RWPE2 (cell line): ENCODE measurements around the gene ZNRF3.

Experiments
- ATAC-seq: fragments of 200-7000 bp; cut with Tn5 transposase; 3 replicates; pipeline ENCODE4 v1.9.1; 2021; ENCODE audit warnings: low read depth
- DNase-seq: peaks from one replicate; pipeline ENCODE4 v3.0.0-alpha.2; 2020; ENCODE audit warnings: low spot score
- H3K27ac ChIP-seq: fragments of 450-650 bp; 2 replicates; pipeline ENCODE4 v1.5.1; 2017; ENCODE audit warnings: mild to moderate bottlenecking; ENCODE audit not compliant: poor library complexity, severe bottlenecking
- H3K27me3 ChIP-seq: fragments of 250-450 bp; sonication (Bioruptor Pico); 2 replicates; pipeline ENCODE4 v1.5.1; 2021; ENCODE audit warnings: mild to moderate bottlenecking, moderate library complexity; ENCODE audit not compliant: insufficient read depth, poor library complexity, severe bottlenecking
- H3K36me3 ChIP-seq: fragments of 250-450 bp; sonication (Bioruptor Pico); 2 replicates; pipeline ENCODE4 v1.5.1; 2020; ENCODE audit warnings: low read depth, mild to moderate bottlenecking, moderate library complexity
- H3K4me1 ChIP-seq: fragments of 250-450 bp; sonication (Bioruptor Pico); 2 replicates; pipeline ENCODE4 v1.5.1; 2021; ENCODE audit warnings: mild to moderate bottlenecking, moderate library complexity; ENCODE audit not compliant: insufficient read depth, poor library complexity, severe bottlenecking
- H3K4me3 ChIP-seq: fragments of 250-450 bp; sonication (Bioruptor Pico); 2 replicates; pipeline ENCODE4 v1.5.1; 2021; ENCODE audit warnings: mild to moderate bottlenecking, moderate library complexity; ENCODE audit not compliant: severe bottlenecking
- H3K9me3 ChIP-seq: fragments of 250-450 bp; sonication (Bioruptor Pico); 2 replicates; pipeline ENCODE4 v1.5.1; 2021; ENCODE audit warnings: mild to moderate bottlenecking, moderate library complexity; ENCODE audit not compliant: severe bottlenecking
- TF ChIP-seq, protein P1 (sequence below): fragments of 450-650 bp; IDR thresholded peaks from one replicate; pipeline ENCODE4 v1.5.1; 2017; ENCODE audit warnings: mild to moderate bottlenecking, moderate library complexity; ENCODE audit not compliant: poor library complexity, severe bottlenecking

Gene ZNRF3

DNA sequence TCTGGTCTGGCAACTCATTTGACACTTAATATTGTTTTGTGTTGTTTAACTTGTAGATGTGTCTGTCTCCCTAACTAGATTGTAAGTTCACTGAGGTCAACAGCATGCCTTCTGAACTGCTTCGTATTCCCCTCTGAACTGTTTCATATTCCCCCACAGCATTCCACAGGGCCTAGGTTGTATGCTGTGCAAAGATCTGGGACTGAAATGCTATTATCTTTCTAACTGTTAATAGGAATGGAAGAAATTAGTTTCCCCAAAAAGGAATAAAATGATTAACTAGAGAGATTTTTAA, 38.2 kb downstream of the ZNRF3 start:
- Histone ChIP-seq H3K27ac (no peak overlapping the region), H3K4me3 (no peak overlapping the region), H3K9me3 (no peaks in the 10 kb centered on the region), H3K4me1 (no peaks in the 10 kb centered on the region), H3K27me3 (no peaks in the 10 kb centered on the region), H3K36me3 (no peaks in the 10 kb centered on the region)
- TF ChIP-seq, protein P1, sequence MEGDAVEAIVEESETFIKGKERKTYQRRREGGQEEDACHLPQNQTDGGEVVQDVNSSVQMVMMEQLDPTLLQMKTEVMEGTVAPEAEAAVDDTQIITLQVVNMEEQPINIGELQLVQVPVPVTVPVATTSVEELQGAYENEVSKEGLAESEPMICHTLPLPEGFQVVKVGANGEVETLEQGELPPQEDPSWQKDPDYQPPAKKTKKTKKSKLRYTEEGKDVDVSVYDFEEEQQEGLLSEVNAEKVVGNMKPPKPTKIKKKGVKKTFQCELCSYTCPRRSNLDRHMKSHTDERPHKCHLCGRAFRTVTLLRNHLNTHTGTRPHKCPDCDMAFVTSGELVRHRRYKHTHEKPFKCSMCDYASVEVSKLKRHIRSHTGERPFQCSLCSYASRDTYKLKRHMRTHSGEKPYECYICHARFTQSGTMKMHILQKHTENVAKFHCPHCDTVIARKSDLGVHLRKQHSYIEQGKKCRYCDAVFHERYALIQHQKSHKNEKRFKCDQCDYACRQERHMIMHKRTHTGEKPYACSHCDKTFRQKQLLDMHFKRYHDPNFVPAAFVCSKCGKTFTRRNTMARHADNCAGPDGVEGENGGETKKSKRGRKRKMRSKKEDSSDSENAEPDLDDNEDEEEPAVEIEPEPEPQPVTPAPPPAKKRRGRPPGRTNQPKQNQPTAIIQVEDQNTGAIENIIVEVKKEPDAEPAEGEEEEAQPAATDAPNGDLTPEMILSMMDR = no peak
- ATAC-seq (no peak), DNase-seq (no peak)

DNA sequence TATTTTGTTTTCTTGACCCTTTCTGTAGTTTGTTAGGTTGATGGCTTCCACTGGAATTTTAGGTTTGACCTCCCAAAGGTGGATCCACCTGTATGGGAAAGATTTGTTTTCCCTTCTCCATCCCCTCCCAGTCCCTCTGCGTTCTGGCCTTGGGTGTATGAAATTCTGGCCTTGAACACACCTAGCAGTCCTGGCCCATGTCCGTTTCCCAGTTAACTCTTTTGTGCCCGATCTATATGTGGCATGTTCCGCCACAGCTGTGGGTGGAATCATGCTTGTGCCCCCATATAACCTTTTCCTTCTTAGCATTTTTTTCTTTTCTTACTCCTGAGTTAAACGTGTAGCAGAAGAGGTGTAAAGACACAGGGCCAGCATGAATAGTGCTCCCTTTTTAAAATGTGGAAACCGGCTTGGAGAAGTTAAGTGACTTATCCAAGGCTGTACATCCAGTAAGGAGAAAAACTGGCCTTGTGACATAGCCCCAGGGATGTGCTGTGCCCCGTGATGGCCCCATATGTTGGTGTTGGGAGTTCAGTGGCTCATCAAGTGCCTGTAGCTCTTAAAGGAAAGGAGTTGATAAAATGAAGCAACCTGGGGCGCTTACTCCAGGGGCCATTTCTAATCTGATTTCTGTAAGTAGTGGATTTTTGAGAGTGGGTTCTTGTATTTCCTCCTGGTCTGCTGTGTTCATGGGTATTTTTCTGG, 39.3 kb downstream of the ZNRF3 start:
- TF ChIP-seq, protein P1 = no peak
- H3K27ac ChIP-seq = no peak overlapping the region
- no peak for DNase-seq

DNA sequence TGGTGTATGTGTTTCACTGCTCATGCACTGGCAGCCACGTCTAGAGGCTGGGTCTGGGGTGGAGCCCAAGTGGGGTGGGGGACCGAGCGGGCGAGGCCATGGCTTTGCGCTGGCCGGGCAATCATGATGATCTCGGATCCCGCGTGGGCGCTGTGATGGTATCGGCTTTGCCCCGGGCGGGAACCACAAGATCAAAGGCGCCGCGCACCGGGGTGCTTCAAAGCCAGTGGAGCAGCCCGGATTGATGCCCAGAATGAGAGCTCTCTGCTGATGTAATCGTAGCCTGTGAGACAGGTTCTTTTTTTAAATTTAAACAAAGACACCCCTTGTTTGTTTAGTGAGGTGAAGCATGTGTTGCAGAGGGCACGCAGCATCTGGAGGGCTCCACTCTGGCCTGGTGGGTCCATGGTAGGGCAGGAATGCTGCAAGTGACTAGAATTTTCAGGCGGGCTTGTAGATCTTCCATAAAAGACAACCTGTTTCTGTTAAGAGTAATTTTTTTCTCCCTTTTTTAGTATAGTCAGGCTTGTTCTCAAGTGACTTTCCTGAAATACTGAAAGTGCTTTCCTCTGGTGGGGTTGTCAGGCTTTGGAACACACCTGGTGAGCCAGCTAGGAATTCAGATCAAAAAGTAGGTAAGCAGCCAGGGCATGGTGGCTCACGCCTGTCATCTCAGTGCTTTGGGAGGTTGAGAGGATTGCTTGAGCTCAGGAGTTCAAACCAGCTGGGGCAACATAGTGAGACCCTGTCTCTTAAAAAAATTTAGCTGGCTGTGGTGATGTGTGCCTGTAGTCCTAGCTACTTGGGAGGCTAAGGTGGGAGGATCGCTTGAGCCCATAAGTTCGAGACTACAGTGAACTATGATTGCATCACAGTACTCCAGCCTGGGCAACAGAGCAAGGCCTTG, 40.7 kb downstream of the ZNRF3 start:
- no peaks in the 10 kb centered on the region for H3K27me3 ChIP-seq
- DNase-seq (no peak), ATAC-seq (no peak)
- H3K27ac ChIP-seq = no peak overlapping the region
- H3K4me1 ChIP-seq = no peaks in the 10 kb centered on the region
- TF ChIP-seq, protein P1 = no peak
- no peak overlapping the region for H3K4me3 ChIP-seq
- H3K9me3 ChIP-seq = no peaks in the 10 kb centered on the region
- H3K36me3 ChIP-seq = no peaks in the 10 kb centered on the region

More for the DNA sequence above, 39.3 kb downstream of the ZNRF3 start:
- Histone ChIP-seq H3K36me3 (no peaks in the 10 kb centered on the region), H3K4me3 (no peak overlapping the region), H3K27me3 (no peaks in the 10 kb centered on the region), H3K4me1 (no peaks in the 10 kb centered on the region), H3K9me3 (no peaks in the 10 kb centered on the region)
- ATAC-seq = no peak

DNA sequence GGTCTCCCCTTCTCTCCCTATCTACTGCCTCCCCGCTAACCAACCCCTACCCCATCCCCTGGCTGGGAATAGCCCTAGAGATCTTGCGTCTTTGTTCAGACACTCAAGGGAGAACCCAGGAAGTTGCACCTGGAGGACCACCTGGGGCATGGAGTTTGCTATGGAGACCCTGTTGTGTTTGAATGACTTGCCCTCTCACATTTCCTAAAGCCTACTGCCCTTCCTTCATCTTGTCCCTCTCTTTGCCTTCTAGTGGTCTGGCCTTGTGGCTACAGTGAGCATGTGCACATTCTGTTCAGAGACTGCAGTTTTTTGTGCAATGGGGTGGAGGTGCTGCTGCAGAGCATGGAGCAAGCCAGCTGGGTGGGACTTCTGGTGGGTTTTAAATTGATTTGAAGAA, 42.5 kb downstream of the ZNRF3 start:
- TF ChIP-seq, protein P1 = no peak
- no peaks in the 10 kb centered on the region for H3K4me1 ChIP-seq
- ATAC-seq (no peak), DNase-seq (no peak)
- H3K9me3 ChIP-seq = no peaks in the 10 kb centered on the region
- no peak overlapping the region for H3K4me3 ChIP-seq
- no peaks in the 10 kb centered on the region for H3K36me3 ChIP-seq
- no peak overlapping the region for H3K27ac ChIP-seq
- H3K27me3 ChIP-seq = no peaks in the 10 kb centered on the region

DNA sequence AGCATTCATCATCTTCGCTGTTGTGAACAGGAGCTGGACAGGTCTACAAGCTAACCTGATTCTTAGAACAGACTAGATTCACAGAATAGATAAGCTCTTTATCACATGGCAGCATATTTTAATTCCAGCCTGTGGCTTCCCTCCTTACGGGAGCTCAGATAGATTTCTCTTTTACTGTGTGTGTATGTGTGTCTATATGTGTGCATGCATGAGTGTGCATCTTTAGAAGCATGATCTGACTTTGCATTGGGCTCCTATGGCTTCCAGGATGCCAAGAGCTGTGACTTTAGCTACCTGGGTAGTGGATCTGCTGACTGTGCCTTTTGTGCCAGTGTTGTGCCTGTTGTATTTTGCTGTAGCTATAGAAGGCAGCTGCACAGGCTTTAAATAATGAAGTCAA, 44.3 kb downstream of the ZNRF3 start:
- no peaks in the 10 kb centered on the region for H3K4me1 ChIP-seq
- no peaks in the 10 kb centered on the region for H3K9me3 ChIP-seq
- no peak overlapping the region for H3K27ac ChIP-seq
- TF ChIP-seq, protein P1 = no peak
- no peaks in the 10 kb centered on the region for H3K36me3 ChIP-seq
- H3K27me3 ChIP-seq = no peaks in the 10 kb centered on the region
- ATAC-seq (no peak), DNase-seq (no peak)
- no peak overlapping the region for H3K4me3 ChIP-seq
